Natural killer cell (primary cell): ENCODE data around the gene TSHB. TPM values are rescaled to one million over a fixed set of nuclear protein-coding genes. Genes with fewer than 3 reads are reported as not detected.

ENCODE experiments used
- ATAC-seq, 3 donors: fragments of 150-1000 bp in 2 of 3; fragments of 200-7000 bp in 1 of 3; cut with Tn5 transposase; 1 replicate in 1 of 3; 2 replicates in 2 of 3; pipeline ENCODE4 v1.10.0; 2021; ENCODE audit warnings: mild to moderate bottlenecking in 2 of 3, moderate library complexity in 2 of 3
- DNase-seq, 2 donors: peaks; one replicate each; pipeline versions ENCODE4 v3.0.0 to v3.0.0-alpha.2; 2013 to 2021; ENCODE audit warnings: mixed read lengths in 1 of 2
- H3K27ac ChIP-seq: one replicate; pipeline ENCODE4 v1.5.1; 2013; ENCODE audit warnings: mild to moderate bottlenecking, low read length
- H3K27me3 ChIP-seq: one replicate; pipeline ENCODE4 v1.6.1; 2013; ENCODE audit warnings: low read length; ENCODE audit not compliant: control insufficient read depth, insufficient read depth
- H3K36me3 ChIP-seq: one replicate; pipeline ENCODE4 v1.6.1; 2013; ENCODE audit warnings: low read length; ENCODE audit not compliant: control insufficient read depth, insufficient read depth
- H3K4me1 ChIP-seq: one replicate; pipeline ENCODE4 v1.6.1; 2013; ENCODE audit warnings: low read length; ENCODE audit not compliant: control insufficient read depth, insufficient read depth
- H3K4me3 ChIP-seq: one replicate; pipeline ENCODE4 v1.5.1; 2013; ENCODE audit warnings: low read length
- H3K9me3 ChIP-seq: one replicate; pipeline ENCODE4 v1.6.1; 2013; ENCODE audit warnings: low read length; ENCODE audit not compliant: control insufficient read depth, insufficient read depth
- H3K27ac Mint-ChIP-seq, 2 donors: one replicate each; pipeline ENCODE4 v1.8.0; 2022; ENCODE audit warnings: mild to moderate bottlenecking in 2 of 2, mixed read lengths in 2 of 2, moderate library complexity in 1 of 2
- H3K27me3 Mint-ChIP-seq, 2 donors: one replicate each; pipeline ENCODE4 v1.8.0; 2022; ENCODE audit warnings: low read depth in 2 of 2, mixed read lengths in 2 of 2
- H3K36me3 Mint-ChIP-seq: one replicate; pipeline ENCODE4 v1.8.0; 2022; ENCODE audit warnings: mixed read lengths
- H3K4me1 Mint-ChIP-seq, 2 donors: one replicate each; pipeline ENCODE4 v1.8.0; 2022; ENCODE audit warnings: mixed read lengths in 2 of 2
- H3K4me3 Mint-ChIP-seq: one replicate; pipeline ENCODE4 v1.8.0; 2022; ENCODE audit warnings: mild to moderate bottlenecking, moderate library complexity, mixed read lengths
- H3K9me3 Mint-ChIP-seq, 2 donors: one replicate each; pipeline ENCODE4 v1.8.0; 2022; ENCODE audit warnings: mixed read lengths in 2 of 2
- WGBS: methylation state at CpG from one replicate; pipeline ENCODE4 v1.1.7; 2013; ENCODE audit warnings: missing lambda C conversion rate; ENCODE audit not compliant: insufficient coverage; 5-methylcytosine and 5-hydroxymethylcytosine counted together
- intact Hi-C: fragments of 100-400 bp; cut with micrococcal nuclease; formaldehyde crosslinking; loops from one replicate; pipeline ENCODE4 v1.14.2; 2022
- total RNA-seq, 4 donors: library from RNA; stranded (reverse); fragments of 120-200 nt in 1 of 4; gene quantifications; one replicate each; pipeline versions ENCODE4 v1.2.3 to v1.2.4, GENCODE V29; 2013 to 2022
- TF ChIP-seq, protein P1 (sequence below): fragments of 200-600 bp; IDR thresholded peaks from one replicate; pipeline ENCODE4 v1.8.0; 2022; ENCODE audit warnings: antibody characterized with exemption

Gene TSHB
- total RNA-seq, 3 donors from 2014 or later (not counting 1 experiment from before 2014, with no cell fraction given): not detected

DNA sequence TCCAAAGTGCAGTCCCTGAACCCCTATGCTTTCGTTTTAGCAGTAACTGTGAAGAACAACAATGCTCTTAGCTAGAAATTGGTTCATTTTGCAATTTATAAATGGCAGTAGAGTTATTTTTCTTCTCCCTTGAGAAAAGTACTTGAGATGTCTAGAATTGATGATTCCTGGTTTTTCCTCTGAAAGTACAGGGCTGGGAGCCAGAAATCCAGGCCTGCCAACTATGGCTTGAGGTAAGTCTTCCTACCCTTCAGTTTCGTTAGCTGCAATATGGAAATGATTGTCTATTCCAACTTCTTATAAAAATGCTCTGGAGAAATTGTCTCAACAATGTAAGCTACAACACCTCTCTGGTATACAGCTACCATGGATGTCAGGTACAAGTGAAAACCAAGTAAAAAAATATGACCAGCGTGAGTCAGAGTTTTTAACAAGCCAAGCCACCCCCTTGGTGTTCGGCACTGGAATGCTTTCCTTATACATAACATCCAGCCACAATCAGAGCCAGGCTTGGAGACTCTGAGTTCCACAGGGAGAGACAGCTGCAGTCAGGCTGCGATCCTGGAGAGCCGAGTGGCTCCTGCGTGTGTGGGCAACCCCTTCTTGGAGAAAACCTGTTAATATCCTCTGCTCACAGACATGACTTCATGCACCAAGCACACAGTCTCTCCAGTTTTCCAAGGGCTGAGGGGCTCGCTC is 37.7 kb downstream of the TSHB start:
- H3K4me1 Mint-ChIP-seq: peaks cover 47 to 56% of the 10 kb centered on the region in 2 donors
- ATAC-seq (no peak), DNase-seq (no peak)
- no peaks in the 10 kb centered on the region for H3K9me3 Mint-ChIP-seq
- Histone ChIP-seq H3K4me1 (peaks cover 15% of the 10 kb centered on the region), H3K36me3 (peaks cover 2% of the 10 kb centered on the region), H3K27ac (no peak overlapping the region), H3K9me3 (no peaks in the 10 kb centered on the region), H3K4me3 (no peak overlapping the region), H3K27me3 (no peaks in the 10 kb centered on the region)
- TF ChIP-seq, protein P1, sequence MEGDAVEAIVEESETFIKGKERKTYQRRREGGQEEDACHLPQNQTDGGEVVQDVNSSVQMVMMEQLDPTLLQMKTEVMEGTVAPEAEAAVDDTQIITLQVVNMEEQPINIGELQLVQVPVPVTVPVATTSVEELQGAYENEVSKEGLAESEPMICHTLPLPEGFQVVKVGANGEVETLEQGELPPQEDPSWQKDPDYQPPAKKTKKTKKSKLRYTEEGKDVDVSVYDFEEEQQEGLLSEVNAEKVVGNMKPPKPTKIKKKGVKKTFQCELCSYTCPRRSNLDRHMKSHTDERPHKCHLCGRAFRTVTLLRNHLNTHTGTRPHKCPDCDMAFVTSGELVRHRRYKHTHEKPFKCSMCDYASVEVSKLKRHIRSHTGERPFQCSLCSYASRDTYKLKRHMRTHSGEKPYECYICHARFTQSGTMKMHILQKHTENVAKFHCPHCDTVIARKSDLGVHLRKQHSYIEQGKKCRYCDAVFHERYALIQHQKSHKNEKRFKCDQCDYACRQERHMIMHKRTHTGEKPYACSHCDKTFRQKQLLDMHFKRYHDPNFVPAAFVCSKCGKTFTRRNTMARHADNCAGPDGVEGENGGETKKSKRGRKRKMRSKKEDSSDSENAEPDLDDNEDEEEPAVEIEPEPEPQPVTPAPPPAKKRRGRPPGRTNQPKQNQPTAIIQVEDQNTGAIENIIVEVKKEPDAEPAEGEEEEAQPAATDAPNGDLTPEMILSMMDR: no peak
- 98% methylated on average over 7 of the region's 8 CpGs for WGBS
- intact Hi-C loops: no loop called here
- H3K36me3 Mint-ChIP-seq: peaks cover 22% of the 10 kb centered on the region
- H3K27me3 Mint-ChIP-seq: no peaks in the 10 kb centered on the region
- H3K4me3 Mint-ChIP-seq: no peak overlapping the region
- H3K27ac Mint-ChIP-seq: no peak overlapping the region

DNA sequence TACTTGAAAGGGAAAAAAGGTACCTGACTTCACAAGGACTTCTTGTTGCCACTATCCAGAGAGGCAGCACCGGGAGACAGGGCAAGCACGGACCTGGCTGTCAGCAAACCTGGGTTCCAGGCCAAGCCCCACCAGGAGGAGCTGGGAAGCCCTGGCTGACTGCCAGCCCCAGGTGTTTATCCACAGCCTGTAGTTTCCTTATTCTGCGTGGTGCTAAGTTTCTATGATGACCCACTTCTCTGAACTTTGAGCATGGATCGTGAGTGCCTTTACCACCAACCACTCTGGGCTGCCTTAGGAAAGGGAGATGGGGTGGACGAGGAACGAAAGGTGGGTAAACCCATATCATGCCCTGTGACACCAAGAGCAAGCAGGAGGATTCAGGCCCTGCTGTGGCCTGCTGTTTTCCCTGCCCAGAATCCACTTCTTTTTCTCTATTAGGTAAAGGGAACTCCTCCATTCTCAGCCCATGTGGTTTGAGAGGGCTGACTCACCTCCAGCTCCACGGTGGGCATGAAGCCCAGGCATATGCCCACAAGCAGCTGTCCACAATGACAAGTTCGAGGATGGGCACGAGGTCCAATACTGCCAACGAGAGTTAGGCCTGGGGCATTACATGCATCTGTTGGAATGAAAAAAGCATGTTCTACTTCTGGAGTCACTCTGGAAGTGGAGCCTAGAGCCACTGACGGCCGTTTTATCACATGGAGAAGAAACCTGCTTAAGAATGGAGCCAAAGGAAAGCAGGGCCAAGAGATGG is 39.4 kb downstream of the TSHB start:
- ATAC-seq (no peak), DNase-seq (no peak)
- H3K36me3 Mint-ChIP-seq: peaks cover 22% of the 10 kb centered on the region
- Histone ChIP-seq H3K9me3 (no peaks in the 10 kb centered on the region), H3K27me3 (no peaks in the 10 kb centered on the region), H3K4me1 (peaks cover 19% of the 10 kb centered on the region), H3K36me3 (peaks cover 2% of the 10 kb centered on the region), H3K4me3 (no peak overlapping the region), H3K27ac (no peak overlapping the region)
- H3K4me3 Mint-ChIP-seq: no peak overlapping the region
- no peaks in the 10 kb centered on the region for H3K9me3 Mint-ChIP-seq
- 80% methylated on average over 12 of the region's 12 CpGs for WGBS
- H3K27ac Mint-ChIP-seq: peak overlapping the region in 1 of 2 donors; percentile 29
- intact Hi-C loops: no loop called here
- H3K27me3 Mint-ChIP-seq: no peaks in the 10 kb centered on the region
- TF ChIP-seq, protein P1: no peak
- H3K4me1 Mint-ChIP-seq: peaks cover 45 to 53% of the 10 kb centered on the region in 2 donors

DNA sequence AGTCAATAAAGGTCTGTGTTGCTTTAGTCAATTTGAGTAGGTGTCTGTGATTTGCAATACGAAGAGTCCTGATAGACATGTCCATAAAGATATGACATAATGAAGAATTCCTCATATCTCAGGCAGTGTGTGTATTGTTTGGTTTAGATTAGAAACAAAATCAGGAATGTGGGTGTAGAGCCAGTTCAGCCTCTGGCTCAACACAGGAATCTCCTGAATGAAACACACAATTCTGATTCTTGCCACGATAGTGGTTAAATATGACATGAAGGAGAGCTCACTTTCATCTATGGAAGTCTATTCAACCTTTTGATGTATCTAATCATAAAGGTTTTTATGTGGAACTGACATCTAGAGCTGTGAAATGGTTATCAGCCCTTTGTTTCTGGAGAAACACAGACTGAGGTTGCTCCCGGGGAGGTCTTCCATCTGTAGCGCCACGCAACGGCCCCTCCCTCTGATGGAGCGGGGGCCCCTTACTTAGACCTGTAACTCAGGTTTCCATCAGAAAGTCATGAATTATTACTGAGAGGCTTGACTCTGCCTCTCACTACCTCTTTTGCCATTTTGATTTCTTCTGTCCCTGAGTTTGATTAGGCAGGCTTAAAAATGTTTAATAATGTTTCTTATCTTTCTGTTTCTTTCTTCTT is 40.2 kb downstream of the TSHB start:
- peaks cover 16% of the 10 kb centered on the region for H3K4me1 ChIP-seq
- peaks cover 22% of the 10 kb centered on the region for H3K36me3 Mint-ChIP-seq
- H3K36me3 ChIP-seq: peaks cover 2% of the 10 kb centered on the region
- no peak overlapping the region for H3K4me3 Mint-ChIP-seq
- H3K27me3 Mint-ChIP-seq: no peaks in the 10 kb centered on the region
- H3K4me3 ChIP-seq: no peak overlapping the region
- peaks cover 43 to 53% of the 10 kb centered on the region in 2 donors for H3K4me1 Mint-ChIP-seq
- H3K9me3 ChIP-seq: no peaks in the 10 kb centered on the region
- no peak overlapping the region for H3K27ac ChIP-seq
- no peaks in the 10 kb centered on the region for H3K9me3 Mint-ChIP-seq
- ATAC-seq (no peak), DNase-seq (no peak)
- WGBS: 94% methylated on average over 6 of the region's 7 CpGs
- intact Hi-C loops: no loop called here
- no peaks in the 10 kb centered on the region for H3K27me3 ChIP-seq
- peak overlapping the region in 1 of 2 donors; percentile 29 for H3K27ac Mint-ChIP-seq
- TF ChIP-seq, protein P1: no peak
